HL-60 (cell line): ENCODE data around the gene RAB44.

Experiments
- DNase-seq, 2 experiments: peaks; one replicate each; pipeline ENCODE4 v3.0.0-alpha.2; 2010 to 2020; ENCODE audit warnings: low read depth in 1 of 2, low spot score in 1 of 2
- H3K27ac ChIP-seq: fragments of 250-450 bp; sonication (Bioruptor Pico); replicated peaks from 2 replicates; pipeline ENCODE4 v1.5.1; 2020; ENCODE audit warnings: mild to moderate bottlenecking, moderate library complexity
- H3K27me3 ChIP-seq: fragments of 250-450 bp; sonication (Bioruptor Pico); 2 replicates; pipeline ENCODE4 v1.5.1; 2021; ENCODE audit warnings: mild to moderate bottlenecking, moderate library complexity; ENCODE audit not compliant: insufficient read depth, poor library complexity, severe bottlenecking
- H3K4me3 ChIP-seq: replicated peaks from 2 replicates; pipeline ENCODE4 v1.5.1; 2011; ENCODE audit warnings: mild to moderate bottlenecking, control low read depth, low read length; ENCODE audit not compliant: insufficient read depth
- GABPA ChIP-seq: IDR thresholded peaks from 2 replicates; pipeline ENCODE4 v1.6.1; 2012; ENCODE audit warnings: low read depth
- POLR2AphosphoS5 ChIP-seq: IDR thresholded peaks from 2 replicates; pipeline ENCODE4 v1.6.1; 2012; ENCODE audit warnings: low read depth
- SPI1 ChIP-seq: IDR thresholded peaks from 2 replicates; pipeline ENCODE4 v1.6.1; 2012; ENCODE audit warnings: low read depth, mild to moderate bottlenecking, borderline replicate concordance
- TF ChIP-seq, protein P1 (sequence below): IDR thresholded peaks from one replicate; pipeline ENCODE4 v1.5.1; 2011; ENCODE audit warnings: low read length, control low read depth, inconsistent platforms; ENCODE audit not compliant: insufficient read depth
- TF ChIP-seq, protein P2 (sequence below): IDR thresholded peaks from 2 replicates; pipeline ENCODE4 v1.6.1; 2012; ENCODE audit warnings: low read depth; ENCODE audit not compliant: insufficient replicate concordance

Gene RAB44

DNA sequence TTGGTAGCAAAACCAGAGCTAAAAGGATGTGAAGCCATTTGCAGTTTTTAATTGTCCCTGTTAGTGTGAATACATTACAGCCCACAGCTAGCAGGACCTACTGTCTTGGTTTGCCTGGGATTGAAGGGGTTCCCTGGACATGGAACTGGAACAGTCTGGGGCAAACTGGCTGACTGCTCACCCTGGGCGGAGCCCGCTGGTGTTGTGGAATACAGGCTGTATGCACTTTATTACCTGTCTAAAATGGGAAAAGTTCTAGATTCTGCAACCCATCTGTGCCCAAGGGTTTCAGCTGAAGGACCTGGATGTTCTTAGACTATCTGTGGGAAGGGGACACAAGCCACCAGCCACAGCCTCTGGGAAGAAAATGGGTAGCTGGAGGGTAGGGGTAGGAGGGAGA is 31.3 kb upstream of the RAB44 start:
- TF ChIP-seq POLR2AphosphoS5 (no peak), SPI1 (no peak), GABPA (no peak)
- TF ChIP-seq, protein P1, sequence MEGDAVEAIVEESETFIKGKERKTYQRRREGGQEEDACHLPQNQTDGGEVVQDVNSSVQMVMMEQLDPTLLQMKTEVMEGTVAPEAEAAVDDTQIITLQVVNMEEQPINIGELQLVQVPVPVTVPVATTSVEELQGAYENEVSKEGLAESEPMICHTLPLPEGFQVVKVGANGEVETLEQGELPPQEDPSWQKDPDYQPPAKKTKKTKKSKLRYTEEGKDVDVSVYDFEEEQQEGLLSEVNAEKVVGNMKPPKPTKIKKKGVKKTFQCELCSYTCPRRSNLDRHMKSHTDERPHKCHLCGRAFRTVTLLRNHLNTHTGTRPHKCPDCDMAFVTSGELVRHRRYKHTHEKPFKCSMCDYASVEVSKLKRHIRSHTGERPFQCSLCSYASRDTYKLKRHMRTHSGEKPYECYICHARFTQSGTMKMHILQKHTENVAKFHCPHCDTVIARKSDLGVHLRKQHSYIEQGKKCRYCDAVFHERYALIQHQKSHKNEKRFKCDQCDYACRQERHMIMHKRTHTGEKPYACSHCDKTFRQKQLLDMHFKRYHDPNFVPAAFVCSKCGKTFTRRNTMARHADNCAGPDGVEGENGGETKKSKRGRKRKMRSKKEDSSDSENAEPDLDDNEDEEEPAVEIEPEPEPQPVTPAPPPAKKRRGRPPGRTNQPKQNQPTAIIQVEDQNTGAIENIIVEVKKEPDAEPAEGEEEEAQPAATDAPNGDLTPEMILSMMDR: no peak
- TF ChIP-seq, protein P2, sequence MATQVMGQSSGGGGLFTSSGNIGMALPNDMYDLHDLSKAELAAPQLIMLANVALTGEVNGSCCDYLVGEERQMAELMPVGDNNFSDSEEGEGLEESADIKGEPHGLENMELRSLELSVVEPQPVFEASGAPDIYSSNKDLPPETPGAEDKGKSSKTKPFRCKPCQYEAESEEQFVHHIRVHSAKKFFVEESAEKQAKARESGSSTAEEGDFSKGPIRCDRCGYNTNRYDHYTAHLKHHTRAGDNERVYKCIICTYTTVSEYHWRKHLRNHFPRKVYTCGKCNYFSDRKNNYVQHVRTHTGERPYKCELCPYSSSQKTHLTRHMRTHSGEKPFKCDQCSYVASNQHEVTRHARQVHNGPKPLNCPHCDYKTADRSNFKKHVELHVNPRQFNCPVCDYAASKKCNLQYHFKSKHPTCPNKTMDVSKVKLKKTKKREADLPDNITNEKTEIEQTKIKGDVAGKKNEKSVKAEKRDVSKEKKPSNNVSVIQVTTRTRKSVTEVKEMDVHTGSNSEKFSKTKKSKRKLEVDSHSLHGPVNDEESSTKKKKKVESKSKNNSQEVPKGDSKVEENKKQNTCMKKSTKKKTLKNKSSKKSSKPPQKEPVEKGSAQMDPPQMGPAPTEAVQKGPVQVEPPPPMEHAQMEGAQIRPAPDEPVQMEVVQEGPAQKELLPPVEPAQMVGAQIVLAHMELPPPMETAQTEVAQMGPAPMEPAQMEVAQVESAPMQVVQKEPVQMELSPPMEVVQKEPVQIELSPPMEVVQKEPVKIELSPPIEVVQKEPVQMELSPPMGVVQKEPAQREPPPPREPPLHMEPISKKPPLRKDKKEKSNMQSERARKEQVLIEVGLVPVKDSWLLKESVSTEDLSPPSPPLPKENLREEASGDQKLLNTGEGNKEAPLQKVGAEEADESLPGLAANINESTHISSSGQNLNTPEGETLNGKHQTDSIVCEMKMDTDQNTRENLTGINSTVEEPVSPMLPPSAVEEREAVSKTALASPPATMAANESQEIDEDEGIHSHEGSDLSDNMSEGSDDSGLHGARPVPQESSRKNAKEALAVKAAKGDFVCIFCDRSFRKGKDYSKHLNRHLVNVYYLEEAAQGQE: no peak
- Histone ChIP-seq H3K27me3 (no peaks in the 10 kb centered on the region), H3K27ac (no peak overlapping the region), H3K4me3 (no peak overlapping the region)
- no peak for DNase-seq

GRCh38 chr6:36666826-36667591 is 30.6 kb upstream of the RAB44 start:
- H3K27ac ChIP-seq: no peak overlapping the region
- TF ChIP-seq SPI1 (no peak), POLR2AphosphoS5 (no peak), GABPA (no peak)
- TF ChIP-seq, protein P1: no peak
- TF ChIP-seq, protein P2: no peak
- no peaks in the 10 kb centered on the region for H3K27me3 ChIP-seq
- no peak overlapping the region for H3K4me3 ChIP-seq
- peak; percentile 64 to 79 for DNase-seq

- no peak for TF ChIP-seq POLR2AphosphoS5
- Histone ChIP-seq H3K4me3 (no peak overlapping the region), H3K27ac (no peak overlapping the region), H3K27me3 (no peaks in the 10 kb centered on the region)
- no peak for DNase-seq
Observed at GRCh38 chr6:36668591-36668990, 29.0 kb upstream of the RAB44 start.

DNA sequence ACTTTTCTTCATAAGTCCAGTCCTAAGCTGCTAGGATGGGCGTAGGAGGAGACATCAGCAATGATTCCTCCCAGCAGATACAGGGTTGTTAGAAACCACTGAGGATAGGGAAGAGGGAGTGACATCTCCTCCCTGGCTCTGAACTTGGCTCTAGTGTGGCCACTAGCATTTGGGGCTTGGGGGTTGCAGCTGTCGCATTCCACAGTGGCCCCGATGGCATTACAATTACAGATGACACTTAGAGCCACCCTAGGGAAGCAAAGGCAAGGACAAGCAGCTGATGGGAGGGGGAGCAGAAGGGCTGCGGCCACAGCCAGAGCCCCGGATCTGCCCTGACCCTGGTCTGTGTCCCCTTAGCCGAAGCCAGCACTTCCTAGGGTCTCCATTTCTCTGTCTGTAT is 28.6 kb upstream of the RAB44 start:
- TF ChIP-seq GABPA (no peak), SPI1 (no peak), POLR2AphosphoS5 (no peak)
- TF ChIP-seq, protein P2: no peak
- TF ChIP-seq, protein P1: no peak

More for the DNA sequence above, 28.6 kb upstream of the RAB44 start:
- Histone ChIP-seq H3K27ac (no peak overlapping the region), H3K4me3 (no peak overlapping the region), H3K27me3 (no peaks in the 10 kb centered on the region)
- no peak for DNase-seq
